Stimulated activated naive CD4-positive, alpha-beta T cell treated with Interleukin-2 at 50 U/mL for 16 hours (primary cell): ENCODE measurements around the gene RBM22.

Experiments
- DNase-seq: peaks from one replicate; lab custom pipeline; 2025; lab: John Stamatoyannopoulos, UW

RBM22 gene

DNA sequence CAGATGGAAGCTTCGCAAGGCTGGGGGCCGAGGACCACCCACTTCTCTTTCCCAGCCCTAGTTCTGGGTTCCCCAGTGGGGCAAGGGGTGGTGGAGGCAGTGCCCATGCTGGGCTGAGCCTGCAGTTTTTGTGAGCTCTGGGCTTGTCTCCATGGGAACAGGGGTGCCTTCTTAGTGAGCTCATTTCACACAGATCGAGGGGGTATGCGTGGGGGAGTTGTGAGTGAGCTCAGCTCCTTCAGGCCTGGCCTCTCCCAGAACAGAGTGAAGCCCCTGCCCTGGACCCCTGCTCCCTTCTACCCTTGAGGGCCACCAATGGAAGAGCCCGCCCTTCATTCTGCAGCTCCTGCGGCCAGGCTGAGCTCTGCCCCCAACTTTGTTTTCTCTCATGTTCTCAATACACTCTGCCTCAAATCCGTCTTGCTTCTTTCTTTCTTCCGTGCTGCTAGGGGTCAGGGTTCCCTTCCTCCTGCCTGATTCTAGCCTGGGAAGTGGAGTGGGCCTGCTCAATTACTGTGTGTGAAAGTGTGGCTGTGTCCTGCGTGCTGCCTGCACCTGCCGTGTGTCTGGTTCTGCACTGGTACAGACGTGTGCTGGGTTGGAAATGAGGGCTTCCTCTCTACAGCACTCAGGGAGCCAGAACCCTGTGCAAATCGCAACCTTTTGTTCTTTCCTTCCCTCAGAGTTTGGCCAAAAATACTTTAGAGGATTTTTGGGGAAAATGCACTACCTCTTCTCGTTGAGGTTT, 48.8 kb downstream of the RBM22 start:
- DNase-seq = no peak

DNA sequence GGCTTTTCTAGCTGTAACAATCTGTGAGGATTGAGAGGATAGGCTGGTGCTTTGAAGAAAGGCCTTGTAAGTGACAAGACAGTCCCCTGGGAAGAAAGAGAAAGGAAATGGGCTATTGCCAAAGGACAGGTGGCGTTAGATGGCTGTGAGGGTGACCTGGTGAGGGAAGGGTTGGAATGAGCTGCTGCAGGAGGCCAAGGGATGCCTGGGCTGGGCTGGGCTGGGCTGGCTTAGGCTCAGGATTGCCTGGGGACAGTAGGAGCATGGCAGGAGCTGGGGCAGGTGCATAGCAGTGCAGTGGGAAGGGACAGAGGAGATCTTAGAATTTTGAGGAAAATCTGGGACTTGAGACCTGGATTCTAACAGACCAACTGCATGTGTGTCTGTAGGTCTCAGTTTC, 49.5 kb downstream of the RBM22 start:
- no peak for DNase-seq

DNA sequence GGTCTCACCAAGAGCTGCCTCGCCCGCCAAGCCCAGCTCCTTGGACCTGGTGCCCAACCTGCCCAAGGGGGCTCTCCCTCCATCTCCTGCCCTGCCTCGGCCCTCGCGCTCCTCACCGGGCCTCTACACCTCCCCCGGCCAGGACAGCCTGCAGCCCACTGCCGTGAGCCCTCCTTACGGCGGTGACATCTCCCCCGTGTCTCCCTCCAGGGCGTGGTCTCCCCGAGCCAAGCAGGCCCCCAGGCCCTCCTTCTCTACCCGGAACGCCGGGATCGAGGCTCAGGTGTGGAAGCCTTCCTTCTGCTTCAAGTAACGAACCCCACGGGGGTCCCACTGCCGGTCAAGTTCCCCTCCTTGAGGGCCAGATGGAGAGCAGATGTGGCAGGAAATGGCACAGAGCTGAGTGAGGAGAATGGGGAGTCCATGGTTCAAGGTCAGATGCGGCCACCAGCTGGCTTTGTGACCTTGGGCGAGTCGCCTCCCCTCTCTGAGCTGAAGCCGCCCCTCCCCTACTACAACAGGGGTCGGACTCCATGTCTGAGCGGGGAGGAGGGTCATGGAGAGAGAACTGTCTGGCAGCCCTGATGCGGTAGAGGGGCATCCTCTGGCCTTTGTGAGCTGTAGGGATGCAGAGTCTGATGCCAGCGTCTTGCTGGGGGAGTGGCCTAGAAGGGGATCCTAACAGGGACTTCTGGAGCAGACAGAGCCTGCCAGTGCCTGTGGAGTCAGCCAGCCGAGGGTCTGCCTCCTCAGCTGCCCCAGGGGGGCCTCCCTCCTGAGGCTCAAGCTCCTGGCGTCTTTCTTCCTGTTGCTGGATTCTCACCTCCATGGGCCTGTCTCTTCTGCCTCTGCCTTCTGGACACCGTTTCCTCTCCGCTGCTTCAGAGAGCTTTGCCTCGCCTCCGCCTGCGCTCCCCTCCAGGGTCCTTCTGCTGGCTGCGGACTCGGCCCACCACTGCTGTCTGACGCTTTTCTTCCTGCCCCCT, 50.5 kb downstream of the RBM22 start:
- no peak for DNase-seq

DNA sequence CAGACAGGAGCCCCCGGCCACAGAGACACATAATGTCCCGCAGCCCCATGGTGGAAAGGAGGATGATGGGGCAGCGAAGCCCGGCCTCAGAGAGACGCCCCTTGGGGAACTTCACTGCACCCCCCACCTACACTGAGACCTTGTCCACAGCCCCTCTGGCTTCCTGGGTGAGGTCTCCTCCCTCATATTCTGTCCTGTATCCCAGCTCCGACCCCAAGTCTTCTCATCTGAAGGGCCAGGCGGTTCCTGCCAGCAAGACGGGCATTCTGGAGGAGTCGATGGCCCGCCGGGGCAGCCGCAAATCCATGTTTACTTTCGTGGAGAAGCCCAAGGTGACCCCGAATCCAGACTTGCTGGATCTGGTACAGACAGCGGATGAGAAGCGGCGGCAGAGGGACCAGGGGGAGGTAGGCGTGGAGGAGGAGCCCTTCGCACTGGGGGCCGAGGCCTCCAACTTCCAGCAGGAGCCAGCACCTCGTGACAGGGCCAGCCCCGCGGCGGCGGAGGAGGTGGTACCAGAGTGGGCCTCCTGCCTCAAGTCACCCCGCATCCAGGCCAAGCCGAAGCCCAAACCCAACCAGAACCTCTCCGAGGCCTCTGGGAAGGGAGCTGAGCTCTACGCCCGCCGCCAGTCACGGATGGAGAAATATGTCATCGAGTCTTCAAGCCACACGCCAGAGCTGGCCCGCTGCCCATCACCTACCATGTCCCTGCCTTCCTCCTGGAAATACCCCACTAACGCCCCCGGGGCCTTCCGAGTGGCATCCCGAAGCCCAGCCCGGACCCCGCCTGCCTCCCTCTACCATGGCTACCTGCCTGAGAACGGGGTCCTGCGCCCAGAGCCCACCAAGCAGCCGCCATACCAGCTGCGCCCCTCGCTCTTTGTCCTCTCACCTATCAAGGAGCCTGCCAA, 51.5 kb downstream of the RBM22 start:
- DNase-seq = no peak

DNA sequence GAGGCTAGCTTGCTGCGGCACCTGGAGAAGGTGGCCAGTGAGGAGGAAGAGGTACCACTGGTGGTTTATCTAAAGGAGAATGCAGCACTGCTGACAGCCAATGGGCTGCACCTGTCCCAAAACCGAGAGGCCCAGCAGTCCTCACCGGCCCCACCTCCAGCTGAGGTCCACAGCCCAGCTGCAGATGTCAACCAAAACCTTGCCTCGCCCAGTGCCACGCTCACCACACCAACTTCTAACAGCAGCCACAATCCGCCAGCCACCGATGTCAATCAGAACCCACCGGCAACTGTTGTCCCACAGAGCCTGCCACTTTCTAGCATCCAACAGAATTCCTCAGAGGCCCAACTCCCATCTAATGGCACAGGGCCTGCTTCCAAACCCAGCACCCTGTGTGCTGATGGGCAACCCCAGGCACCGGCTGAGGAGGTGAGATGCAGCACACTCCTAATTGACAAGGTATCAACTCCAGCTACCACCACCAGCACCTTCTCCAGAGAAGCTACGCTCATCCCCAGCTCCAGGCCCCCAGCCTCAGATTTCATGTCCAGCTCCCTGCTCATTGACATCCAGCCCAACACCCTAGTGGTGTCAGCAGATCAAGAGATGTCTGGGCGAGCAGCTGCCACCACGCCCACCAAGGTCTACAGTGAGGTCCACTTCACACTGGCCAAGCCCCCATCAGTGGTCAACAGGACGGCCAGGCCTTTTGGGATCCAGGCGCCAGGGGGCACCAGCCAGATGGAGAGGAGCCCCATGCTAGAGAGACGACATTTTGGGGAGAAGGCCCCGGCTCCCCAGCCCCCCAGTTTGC, 52.4 kb downstream of the RBM22 start:
- DNase-seq = no peak

DNA sequence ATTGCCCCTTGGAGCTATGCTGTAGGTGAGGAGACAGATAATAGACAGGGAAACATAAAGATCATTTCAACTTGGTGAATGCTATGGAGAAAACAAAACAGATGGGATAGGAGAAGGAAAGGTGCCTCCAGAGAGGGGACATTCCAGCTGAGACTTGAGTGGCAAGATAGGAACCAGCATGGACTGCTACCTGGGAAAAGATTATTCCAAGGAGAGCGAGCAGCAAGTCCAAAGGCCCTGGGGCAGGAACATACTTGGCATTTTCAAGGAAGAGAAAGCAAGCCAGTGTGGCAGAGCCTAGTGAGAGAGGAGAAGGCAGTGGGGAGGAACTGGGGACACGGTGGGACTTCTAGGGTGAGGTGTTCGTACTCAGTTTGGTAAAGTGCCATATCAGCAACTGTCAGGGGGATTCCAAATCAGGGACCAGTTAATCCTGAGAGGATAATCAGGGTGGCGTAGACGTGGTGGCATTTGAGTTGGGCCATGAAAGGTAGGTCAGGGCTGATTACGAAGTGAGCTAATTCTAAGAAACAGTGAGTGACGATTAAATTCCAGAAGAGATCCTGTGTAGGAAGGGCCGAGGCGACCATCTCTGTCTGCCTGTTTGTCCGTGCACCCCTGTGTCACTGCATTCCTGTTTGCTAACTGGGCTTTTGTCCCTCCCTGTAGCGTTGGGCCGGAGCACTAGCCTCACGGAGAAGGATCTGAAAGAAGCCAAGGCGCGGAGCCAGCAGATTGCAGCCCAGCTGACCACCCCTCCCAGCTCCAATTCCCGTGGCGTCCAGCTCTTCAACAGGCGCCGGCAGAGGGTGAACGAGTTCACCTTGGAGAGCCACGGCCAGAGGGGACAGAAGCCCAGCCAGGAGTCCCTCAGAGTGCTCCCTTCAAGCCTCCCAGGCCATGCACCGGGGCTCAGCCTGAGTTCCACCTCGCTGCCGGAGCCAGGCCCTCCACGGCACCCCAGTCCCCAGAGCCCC, 53.3 kb downstream of the RBM22 start:
- no peak for DNase-seq

DNA sequence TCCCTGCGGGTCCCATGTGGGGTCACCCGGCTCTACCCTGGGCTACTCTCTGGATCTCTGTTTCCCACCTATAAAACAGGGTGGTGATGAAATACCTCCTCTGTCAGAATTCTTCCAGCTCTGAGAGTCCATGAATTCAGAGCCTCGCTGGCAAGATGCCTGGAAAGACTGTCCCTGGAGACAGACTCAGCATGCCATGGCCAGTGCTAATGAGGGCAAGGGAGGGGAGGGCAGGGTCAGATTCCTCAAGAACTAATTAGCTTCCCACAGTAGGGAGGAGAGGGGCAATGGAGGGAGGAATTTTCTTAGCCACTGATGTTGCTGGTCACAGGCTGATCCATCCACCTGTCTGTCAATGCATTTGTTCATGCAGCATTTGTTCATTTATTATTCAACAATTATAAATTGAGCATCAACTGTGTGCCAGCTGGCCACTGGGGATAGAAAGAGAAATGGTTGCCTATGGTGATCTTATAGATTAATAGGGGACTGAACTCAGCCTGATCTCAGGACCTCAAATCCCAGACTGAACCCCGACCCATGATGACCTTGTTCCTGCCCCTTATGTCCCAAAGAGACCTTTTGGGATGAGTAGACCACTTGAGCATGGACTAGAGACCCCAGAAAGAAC, 55.7 kb downstream of the RBM22 start:
- DNase-seq = no peak

DNA sequence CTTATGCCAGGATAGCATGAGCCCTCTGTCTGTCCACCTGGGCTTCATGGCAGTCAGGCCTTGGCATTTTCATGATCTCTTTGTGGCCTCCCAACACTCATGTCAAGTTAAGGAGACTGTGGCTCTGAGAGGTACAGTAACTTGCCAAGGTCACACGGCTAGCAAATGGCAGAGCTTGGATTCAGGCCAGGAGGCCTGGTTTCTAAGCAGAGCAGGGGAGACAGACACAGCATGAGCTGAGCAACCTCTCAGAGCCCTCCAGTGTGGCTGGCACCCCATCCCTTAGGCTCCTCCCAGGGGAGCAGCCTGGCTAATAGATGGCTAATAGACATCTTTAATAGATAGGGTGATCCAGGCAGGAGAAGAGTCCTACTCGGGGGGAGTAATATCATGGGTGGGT, 56.3 kb downstream of the RBM22 start:
- no peak for DNase-seq

DNA sequence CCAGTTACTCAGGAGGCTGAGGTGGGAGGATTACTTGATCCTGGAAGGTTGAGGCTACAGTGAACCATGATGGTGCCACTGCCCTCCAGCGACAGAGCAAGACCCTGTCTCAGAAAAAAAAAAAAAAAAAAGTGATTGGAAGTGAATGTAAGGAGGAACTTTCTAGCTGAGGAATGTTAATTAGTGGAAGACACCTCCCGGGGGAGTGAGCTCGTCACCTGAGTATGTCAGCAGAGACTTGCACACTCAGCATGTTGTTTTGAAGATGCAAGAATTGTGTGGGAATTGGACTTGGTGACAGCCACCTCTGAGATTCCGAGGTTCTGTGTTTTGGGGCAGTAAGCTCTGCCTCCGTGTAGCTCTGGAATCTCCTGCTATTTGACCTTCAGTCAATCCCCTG, 56.8 kb downstream of the RBM22 start:
- DNase-seq = no peak

DNA sequence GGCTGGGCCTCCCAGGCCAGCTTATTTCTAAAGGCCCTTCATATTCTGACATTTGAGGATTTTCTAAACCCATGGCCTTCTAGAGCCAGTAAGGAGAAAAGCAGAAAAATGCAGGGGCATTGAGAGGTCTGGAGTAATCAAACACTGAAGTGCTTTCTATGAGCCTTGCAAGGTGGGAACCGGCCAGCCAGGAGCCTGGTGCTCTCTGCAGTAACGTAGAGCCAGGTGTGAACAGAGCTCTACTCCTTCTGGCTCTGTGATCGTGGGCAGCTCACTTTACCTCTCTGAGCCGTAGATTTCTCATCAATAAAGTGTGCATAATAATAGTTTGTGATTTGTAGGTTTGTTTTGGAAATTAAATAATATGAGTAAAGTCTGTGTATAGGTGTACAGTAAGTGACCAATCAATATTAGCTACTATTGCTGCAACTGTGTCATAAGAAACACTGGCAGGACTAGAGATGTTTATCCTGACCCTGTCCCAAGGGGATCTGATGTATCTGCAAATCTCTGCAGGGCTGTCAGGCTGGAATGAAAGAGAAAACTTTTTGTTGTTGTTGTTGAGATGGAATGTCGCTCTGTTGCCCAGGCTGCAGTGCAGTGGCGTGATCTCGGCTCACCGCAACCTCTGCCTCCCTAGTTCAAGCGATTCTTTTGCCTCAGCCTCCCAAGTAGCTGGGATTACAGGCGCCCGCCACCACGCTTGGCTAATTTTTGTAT, 57.7 kb downstream of the RBM22 start:
- DNase-seq = no peak

DNA sequence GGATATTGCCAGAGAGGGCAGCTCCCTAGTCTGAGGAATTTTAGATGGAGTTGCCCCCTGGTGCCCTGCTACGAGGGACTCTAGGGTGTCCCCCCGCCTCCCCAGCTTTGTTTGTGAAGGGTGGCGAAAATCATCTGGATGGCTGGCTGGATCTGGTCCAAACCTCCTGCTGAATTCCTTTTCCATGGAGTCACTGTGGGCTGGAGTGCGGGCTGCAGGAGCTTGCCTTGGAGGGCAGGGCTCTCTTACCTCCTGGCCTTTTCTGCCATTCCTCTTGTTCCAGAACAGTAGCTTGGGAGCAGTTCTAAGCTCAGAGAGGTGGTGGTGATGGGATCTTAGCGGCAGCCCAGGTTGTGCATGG, 58.3 kb downstream of the RBM22 start:
- no peak for DNase-seq

DNA sequence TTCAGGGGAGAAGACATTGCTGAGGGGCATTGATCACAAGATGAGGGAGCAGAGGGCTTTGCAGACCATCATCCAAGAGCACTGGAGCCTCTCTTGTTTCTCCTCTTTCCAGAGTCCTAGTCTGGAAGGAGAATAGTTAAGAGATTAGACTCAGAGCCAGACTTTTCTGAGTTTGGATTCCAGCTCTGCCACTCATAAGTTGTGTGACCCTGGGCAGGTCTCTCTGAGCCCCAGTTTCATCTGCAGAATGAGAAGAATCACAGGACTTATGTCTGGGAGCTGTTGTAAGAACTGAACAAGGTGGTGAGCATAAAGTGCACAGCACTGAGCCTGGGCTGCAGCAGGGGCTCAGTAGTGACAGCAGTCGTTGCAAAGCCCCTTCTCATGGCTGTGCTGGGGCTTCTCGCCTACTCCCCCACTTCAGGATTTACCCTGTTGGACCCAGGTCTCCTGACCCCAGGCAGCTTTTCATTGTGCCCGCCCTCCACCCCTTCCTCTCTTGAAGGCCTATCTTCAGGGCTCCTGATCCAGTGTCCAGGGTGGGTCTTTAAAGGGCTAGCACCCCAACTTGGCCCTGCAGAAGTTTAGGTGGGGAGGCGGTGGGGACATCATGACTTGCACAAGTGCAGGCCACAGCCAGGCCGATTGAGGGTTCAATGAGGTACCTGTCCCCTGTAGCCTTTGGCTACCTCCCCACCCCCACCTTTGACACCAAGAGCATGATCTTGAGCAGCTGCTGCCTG, 58.9 kb downstream of the RBM22 start:
- no peak for DNase-seq

DNA sequence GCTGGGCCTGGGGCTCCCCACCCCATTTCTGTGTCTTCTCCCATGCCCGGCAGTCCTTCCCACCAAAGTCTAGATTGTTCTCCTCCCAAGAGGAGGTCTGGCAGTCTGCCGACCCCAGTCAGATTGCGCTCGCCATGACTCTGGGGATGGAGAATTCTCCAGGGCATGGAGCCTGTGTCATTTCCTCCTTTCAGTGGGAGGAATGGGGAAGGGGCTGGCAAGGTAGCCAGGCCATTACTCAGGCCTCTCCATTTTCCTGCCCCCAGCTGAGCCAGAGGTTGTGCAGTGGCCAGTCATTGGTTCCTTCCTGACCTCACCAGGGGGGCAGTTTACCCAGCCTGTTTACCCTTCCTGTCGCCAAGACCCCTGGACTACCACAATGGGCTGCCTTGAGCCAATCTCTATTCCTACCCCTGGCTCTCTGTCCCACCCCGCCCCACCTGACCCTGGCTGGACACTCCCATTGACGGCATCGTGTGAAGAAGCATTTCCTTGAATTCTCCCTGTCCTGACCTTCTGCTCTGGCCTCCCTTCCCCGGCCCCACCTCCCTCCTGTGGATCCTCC, 59.8 kb downstream of the RBM22 start:
- DNase-seq = no peak
